OCI-LY7 (cell line): Measurements from ENCODE around the gene CPLX4. TPM values are rescaled to one million over a fixed set of nuclear protein-coding genes. Genes with fewer than 3 reads are reported as not detected.

Source experiments
- BruUV-seq: library from RNA; stranded (reverse); fragments of 400-500 nt; replicated peaks from 2 replicates; lab custom pipeline; 2021; lab: Mats Ljungman, UMichigan
- CTCF ChIA-PET: fragments of 300-600 bp; sonication (Branson Sonifier 250); formaldehyde crosslinking; loops from one replicate; lab custom pipeline; 2022; ENCODE audit warnings: antibody characterized with exemption; ENCODE audit not compliant: unreplicated experiment; lab: Charles Lee
- POLR2A ChIA-PET: fragments of 300-600 bp; sonication (Branson Sonifier 250); formaldehyde crosslinking; loops from one replicate; lab custom pipeline; 2022; ENCODE audit warnings: antibody characterized with exemption; lab: Charles Lee
- DNase-seq: peaks from one replicate; pipeline ENCODE4 v3.0.0-alpha.2; 2015; ENCODE audit warnings: low spot score
- H2AFZ ChIP-seq: fragments of 200-600 bp; sonication (generic), shearing (Covaris generic); 2 replicates; pipeline ENCODE4 v1.6.1; 2014; ENCODE audit warnings: mild to moderate bottlenecking, antibody characterized with exemption, low read length, moderate library complexity
- H3K27ac ChIP-seq: fragments of 200-600 bp; sonication (generic); 2 replicates; pipeline ENCODE4 v1.5.1; 2014; ENCODE audit warnings: mixed run types, low read depth, mild to moderate bottlenecking, moderate library complexity, low read length, inconsistent platforms; ENCODE audit not compliant: poor library complexity, severe bottlenecking
- H3K36me3 ChIP-seq: fragments of 200-600 bp; sonication (generic); 2 replicates; pipeline ENCODE4 v1.6.1; 2014; ENCODE audit warnings: mild to moderate bottlenecking, antibody characterized with exemption, low read length, moderate library complexity, mixed read lengths; ENCODE audit not compliant: insufficient read depth
- H3K4me1 ChIP-seq: fragments of 200-600 bp; sonication (generic); 2 replicates; pipeline ENCODE4 v1.5.1; 2014; ENCODE audit warnings: mild to moderate bottlenecking, low read length; ENCODE audit not compliant: insufficient read depth, poor library complexity, severe bottlenecking
- H3K4me2 ChIP-seq: fragments of 200-600 bp; sonication (generic); 2 replicates; pipeline ENCODE4 v1.6.1; 2014; ENCODE audit warnings: mild to moderate bottlenecking, low read length
- H3K4me3 ChIP-seq: fragments of 200-600 bp; sonication (generic); 2 replicates; pipeline ENCODE4 v1.5.1; 2014; ENCODE audit warnings: mild to moderate bottlenecking, low read depth, low read length; ENCODE audit not compliant: poor library complexity, severe bottlenecking
- H3K79me2 ChIP-seq: fragments of 200-600 bp; sonication (generic); 2 replicates; pipeline ENCODE4 v1.6.1; 2016; ENCODE audit warnings: low read depth, mild to moderate bottlenecking, low read length, moderate library complexity, mixed read lengths; ENCODE audit not compliant: insufficient read depth
- H3K9me2 ChIP-seq: fragments of 200-600 bp; sonication (generic); 2 replicates; pipeline ENCODE4 v1.6.1; 2016; ENCODE audit warnings: mild to moderate bottlenecking, low read length, mixed read lengths; ENCODE audit not compliant: insufficient read depth
- H3K9me3 ChIP-seq: fragments of 200-600 bp; sonication (generic); 2 replicates; pipeline ENCODE4 v1.6.1; 2014; ENCODE audit warnings: mild to moderate bottlenecking, mixed run types, low read length, mixed read lengths
- H4K20me1 ChIP-seq: fragments of 200-600 bp; sonication (generic); 2 replicates; pipeline ENCODE4 v1.6.1; 2014; ENCODE audit warnings: mild to moderate bottlenecking, antibody characterized with exemption, low read length, moderate library complexity, mixed read lengths; ENCODE audit not compliant: insufficient read depth
- CTCF ChIP-seq: fragments of 200-600 bp; sonication (generic); conservative IDR thresholded peaks from 2 replicates; pipeline ENCODE4 v1.5.1; 2014; ENCODE audit warnings: mild to moderate bottlenecking, antibody characterized with exemption, low read length, moderate library complexity, mixed read lengths
- EZH2phosphoT487 ChIP-seq: fragments of 200-600 bp; sonication (generic); IDR thresholded peaks from 2 replicates; pipeline ENCODE4 v1.6.1; 2018; ENCODE audit warnings: low read depth, borderline replicate concordance, mild to moderate bottlenecking, mixed run types, antibody characterized with exemption, low read length, moderate library complexity, mixed read lengths
- intact Hi-C: fragments of 100-400 bp; cut with micrococcal nuclease; formaldehyde crosslinking; loops from one replicate; pipeline ENCODE4 v1.10.0; 2022; ENCODE audit not compliant: unreplicated experiment
- total RNA-seq, 2 experiments: library from RNA; depleted of rRNA in 1 of 2; stranded (reverse); fragments of >200 nt in 1 of 2; shearing (Covaris generic) in 1 of 2; gene quantifications; 2 replicates each; pipeline ENCODE4 v1.2.3, GENCODE V29; 2014 to 2022

CPLX4 gene
- total RNA-seq, 2 experiments from 2014 or later, result not detected

DNA sequence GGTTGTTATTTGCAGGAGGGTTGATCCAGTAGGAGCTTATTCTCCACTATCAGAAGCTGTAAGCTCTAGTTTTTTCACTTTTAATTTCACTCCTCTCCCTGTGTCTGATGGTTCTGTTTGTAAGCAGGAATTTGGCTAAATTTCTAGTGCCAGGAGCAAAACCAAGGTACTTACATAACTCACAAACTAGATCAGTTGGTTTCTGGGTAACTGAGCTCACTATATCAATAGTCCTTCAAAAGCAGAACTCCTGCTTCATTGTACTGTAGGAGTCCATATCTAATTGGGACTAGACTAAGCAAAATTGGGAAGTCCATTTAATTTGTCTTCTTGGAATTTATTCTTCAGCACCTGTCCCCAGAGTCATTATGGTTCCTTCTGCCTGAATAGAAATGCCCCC is 25.1 kb downstream of the CPLX4 start:
- BruUV-seq, result no TSS peak
- DNase-seq, result no peak
- intact Hi-C loops, result no loop called here
- Histone ChIP-seq H3K4me1 (no peaks in the 10 kb centered on the region), H3K27ac (no peak overlapping the region), H3K4me3 (no peak overlapping the region), H3K36me3 (no peaks in the 10 kb centered on the region), H3K9me3 (no peaks in the 10 kb centered on the region), H3K4me2 (no peak overlapping the region), H3K79me2 (no peaks in the 10 kb centered on the region), H2AFZ (no peak overlapping the region), H3K9me2 (no peaks in the 10 kb centered on the region), H4K20me1 (no peaks in the 10 kb centered on the region)
- POLR2A ChIA-PET, result no interaction called here
- CTCF ChIA-PET, result no interaction called here
- TF ChIP-seq EZH2phosphoT487 (no peak), CTCF (no peak)

DNA sequence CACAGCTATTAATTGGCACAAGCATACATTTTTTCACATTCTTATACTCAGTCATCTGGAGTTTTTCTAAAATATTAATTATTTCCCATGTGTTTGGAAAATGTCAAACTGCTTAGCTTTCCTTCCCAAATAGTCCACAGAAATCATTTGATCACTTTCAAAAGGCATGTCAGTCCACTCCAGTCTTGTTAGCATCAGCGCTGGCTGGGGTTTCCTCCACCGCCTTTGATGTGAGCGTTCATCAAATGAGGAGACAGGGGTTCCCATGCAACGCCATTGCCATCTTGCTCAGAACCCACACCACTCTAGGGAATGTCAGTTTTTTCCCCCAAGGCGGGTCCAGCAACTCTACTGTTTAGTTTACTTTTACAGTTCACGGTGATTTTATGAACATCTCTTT is 32.1 kb downstream of the CPLX4 start:
- ChIA-PET CTCF (no interaction called here), POLR2A (no interaction called here)
- no peak overlapping the region for H3K4me3 ChIP-seq
- H3K9me3 ChIP-seq, result no peaks in the 10 kb centered on the region
- H3K79me2 ChIP-seq, result no peaks in the 10 kb centered on the region
- no peak overlapping the region for H2AFZ ChIP-seq
- no TSS peak for BruUV-seq
- TF ChIP-seq EZH2phosphoT487 (no peak), CTCF (no peak)
- no peaks in the 10 kb centered on the region for H3K9me2 ChIP-seq
- H4K20me1 ChIP-seq, result no peaks in the 10 kb centered on the region
- H3K36me3 ChIP-seq, result no peaks in the 10 kb centered on the region
- no peak for DNase-seq
- H3K27ac ChIP-seq, result no peak overlapping the region
- intact Hi-C loops, result no loop called here
- H3K4me2 ChIP-seq, result no peak overlapping the region
- no peaks in the 10 kb centered on the region for H3K4me1 ChIP-seq

GRCh38 chr18:59282341-59282740 is 36.1 kb downstream of the CPLX4 start:
- TF ChIP-seq CTCF (no peak), EZH2phosphoT487 (no peak)
- POLR2A ChIA-PET, result no interaction called here

More at GRCh38 chr18:59282341-59282740, 36.1 kb downstream of the CPLX4 start:
- H3K4me2 ChIP-seq, result no peak overlapping the region
- no peak overlapping the region for H3K4me3 ChIP-seq
- H3K27ac ChIP-seq, result no peak overlapping the region
- H3K79me2 ChIP-seq, result no peaks in the 10 kb centered on the region
- CTCF ChIA-PET, result no interaction called here
- DNase-seq, result no peak
- no peak overlapping the region for H2AFZ ChIP-seq
- H4K20me1 ChIP-seq, result no peaks in the 10 kb centered on the region
- no peaks in the 10 kb centered on the region for H3K9me3 ChIP-seq
- no peaks in the 10 kb centered on the region for H3K36me3 ChIP-seq
- BruUV-seq, result no TSS peak
- H3K9me2 ChIP-seq, result no peaks in the 10 kb centered on the region
- intact Hi-C loops, result no loop called here
- no peaks in the 10 kb centered on the region for H3K4me1 ChIP-seq
